Osteoblast (primary cell): ENCODE results near the gene MNX1. TPM values are rescaled to one million over a fixed set of nuclear protein-coding genes. Genes with fewer than 3 reads are reported as not detected.

Experiments used
- DNase-seq: peaks from one replicate; pipeline ENCODE4 v3.0.0; 2011; ENCODE audit warnings: low spot score, mixed read lengths; ENCODE audit not compliant: insufficient read length; ENCODE audit errors: missing footprints
- H2AFZ ChIP-seq: 2 replicates; pipeline ENCODE4 v1.6.0; 2011; ENCODE audit warnings: mild to moderate bottlenecking, low read length
- H3K27ac ChIP-seq: 2 replicates; pipeline ENCODE4 v1.5.1; 2011; ENCODE audit warnings: mild to moderate bottlenecking, low read depth, low read length, moderate library complexity
- H3K27me3 ChIP-seq: 2 replicates; pipeline ENCODE4 v1.6.0; 2012; ENCODE audit warnings: mild to moderate bottlenecking, control low read depth, inconsistent platforms, low read length, moderate library complexity; ENCODE audit not compliant: insufficient read depth
- H3K36me3 ChIP-seq: 2 replicates; pipeline ENCODE4 v1.5.1; 2011; ENCODE audit warnings: mild to moderate bottlenecking, low read length, control low read depth, moderate library complexity; ENCODE audit not compliant: insufficient read depth
- H3K4me1 ChIP-seq: 2 replicates; pipeline ENCODE4 v1.5.1; 2011; ENCODE audit warnings: mild to moderate bottlenecking, low read length, control low read depth, moderate library complexity; ENCODE audit not compliant: insufficient read depth
- H3K4me2 ChIP-seq: 2 replicates; pipeline ENCODE4 v1.6.0; 2011; ENCODE audit warnings: mild to moderate bottlenecking, low read length; ENCODE audit not compliant: insufficient read depth
- H3K4me3 ChIP-seq: fragments of 200-600 bp; sonication (generic); 3 replicates; pipeline ENCODE4 v1.5.1; 2012; ENCODE audit warnings: mild to moderate bottlenecking, low read length, inconsistent platforms; ENCODE audit not compliant: insufficient read depth
- H3K79me2 ChIP-seq: 2 replicates; pipeline ENCODE4 v1.6.0; 2012; ENCODE audit warnings: mild to moderate bottlenecking, low read length, control low read depth, inconsistent platforms; ENCODE audit not compliant: insufficient read depth
- H3K9me3 ChIP-seq: 2 replicates; pipeline ENCODE4 v1.5.1; 2011; ENCODE audit warnings: low read depth, low read length, control low read depth
- H4K20me1 ChIP-seq: 2 replicates; pipeline ENCODE4 v1.6.0; 2012; ENCODE audit warnings: mild to moderate bottlenecking, low read length, control low read depth; ENCODE audit not compliant: insufficient read depth
- total RNA-seq: library from RNA; depleted of rRNA; stranded (reverse); fragments of >200 nt; gene quantifications from 2 replicates; pipeline ENCODE4 v1.2.3, GENCODE V29; 2012
- TF ChIP-seq, protein P1 (sequence below): IDR thresholded peaks from 2 replicates; pipeline ENCODE4 v1.5.1; 2011; ENCODE audit warnings: mild to moderate bottlenecking, low read depth, low read length, moderate library complexity; ENCODE audit errors: extremely low read depth

MNX1 gene
- total RNA-seq, 1 donor: not detected

DNA sequence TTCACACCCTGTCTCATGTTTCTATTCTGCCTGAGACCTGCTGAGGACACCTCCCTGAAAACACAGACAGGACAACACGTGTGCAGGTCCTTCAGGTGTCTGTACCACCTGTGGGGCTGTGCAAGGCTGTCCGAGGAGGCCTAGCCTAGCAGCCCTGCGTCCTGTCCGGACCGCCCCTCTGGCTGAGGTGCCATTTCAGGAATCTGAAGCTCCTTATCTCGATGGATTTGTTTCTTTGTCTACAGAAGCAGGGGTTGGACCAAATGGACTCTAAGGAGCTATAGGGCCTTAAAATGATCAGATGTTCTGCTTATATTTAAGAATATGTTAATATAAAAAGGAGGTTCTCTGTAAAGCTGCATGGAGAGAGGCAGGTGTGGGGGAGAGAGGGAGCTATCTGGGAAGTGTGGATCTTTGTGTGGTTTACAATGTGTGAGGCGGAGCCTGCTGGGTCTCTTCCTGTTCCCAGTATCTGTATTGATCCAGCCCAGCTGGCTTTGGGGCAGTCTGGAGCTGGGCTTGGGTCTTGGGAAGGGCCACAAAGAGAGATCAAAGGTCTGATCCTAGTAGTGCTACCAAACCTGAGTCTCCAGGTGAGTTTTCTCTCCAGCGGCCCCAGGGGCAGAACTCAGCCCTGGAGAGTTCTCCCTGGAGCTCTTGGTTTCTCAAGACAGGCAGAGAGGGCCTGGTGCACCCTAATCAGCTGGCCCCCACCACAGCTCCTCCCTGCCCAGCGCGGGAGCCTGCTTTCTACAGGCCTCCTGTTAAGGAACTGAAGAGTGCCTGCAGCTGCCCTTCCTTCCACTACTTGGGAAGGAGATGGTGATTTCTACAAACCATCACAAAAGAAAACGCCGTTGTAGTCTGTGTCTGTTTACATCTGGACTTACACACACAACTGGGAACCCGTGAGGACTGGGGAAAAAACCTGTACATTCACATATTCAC lies 3.4 kb upstream of the MNX1 start:
- peaks cover 95% of the 10 kb centered on the region for H3K27me3 ChIP-seq
- no peaks in the 10 kb centered on the region for H3K36me3 ChIP-seq
- H3K9me3 ChIP-seq: no peaks in the 10 kb centered on the region
- H3K79me2 ChIP-seq: no peaks in the 10 kb centered on the region
- DNase-seq: peak; percentile 84
- no peaks in the 10 kb centered on the region for H3K4me1 ChIP-seq
- H3K27ac ChIP-seq: no peak overlapping the region
- TF ChIP-seq, protein P1, sequence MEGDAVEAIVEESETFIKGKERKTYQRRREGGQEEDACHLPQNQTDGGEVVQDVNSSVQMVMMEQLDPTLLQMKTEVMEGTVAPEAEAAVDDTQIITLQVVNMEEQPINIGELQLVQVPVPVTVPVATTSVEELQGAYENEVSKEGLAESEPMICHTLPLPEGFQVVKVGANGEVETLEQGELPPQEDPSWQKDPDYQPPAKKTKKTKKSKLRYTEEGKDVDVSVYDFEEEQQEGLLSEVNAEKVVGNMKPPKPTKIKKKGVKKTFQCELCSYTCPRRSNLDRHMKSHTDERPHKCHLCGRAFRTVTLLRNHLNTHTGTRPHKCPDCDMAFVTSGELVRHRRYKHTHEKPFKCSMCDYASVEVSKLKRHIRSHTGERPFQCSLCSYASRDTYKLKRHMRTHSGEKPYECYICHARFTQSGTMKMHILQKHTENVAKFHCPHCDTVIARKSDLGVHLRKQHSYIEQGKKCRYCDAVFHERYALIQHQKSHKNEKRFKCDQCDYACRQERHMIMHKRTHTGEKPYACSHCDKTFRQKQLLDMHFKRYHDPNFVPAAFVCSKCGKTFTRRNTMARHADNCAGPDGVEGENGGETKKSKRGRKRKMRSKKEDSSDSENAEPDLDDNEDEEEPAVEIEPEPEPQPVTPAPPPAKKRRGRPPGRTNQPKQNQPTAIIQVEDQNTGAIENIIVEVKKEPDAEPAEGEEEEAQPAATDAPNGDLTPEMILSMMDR: no peak
- H3K4me2 ChIP-seq: no peak overlapping the region
- H3K4me3 ChIP-seq: no peak overlapping the region
- no peaks in the 10 kb centered on the region for H4K20me1 ChIP-seq
- H2AFZ ChIP-seq: no peak overlapping the region

DNA sequence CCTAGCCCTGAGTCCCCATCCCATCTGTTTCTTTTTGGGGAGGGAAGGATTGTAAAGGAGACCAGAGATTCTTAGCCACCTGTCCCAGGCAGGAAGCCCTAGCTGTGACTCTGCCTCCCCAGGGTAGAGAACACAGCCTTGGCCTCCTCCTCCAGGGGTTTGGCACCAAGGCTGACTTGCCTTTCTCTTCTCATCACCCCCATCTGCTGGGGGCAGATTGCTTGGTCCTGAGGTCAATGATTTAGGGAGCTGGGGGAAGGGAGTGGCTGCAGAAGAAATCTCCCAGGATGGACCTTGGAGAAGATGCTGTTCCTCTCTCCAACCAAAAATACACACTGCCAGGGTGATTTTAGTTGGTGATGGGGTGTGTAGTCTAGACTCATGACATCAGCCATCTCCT lies 2.6 kb upstream of the MNX1 start:
- Histone ChIP-seq H3K36me3 (no peaks in the 10 kb centered on the region), H3K79me2 (no peaks in the 10 kb centered on the region), H3K27ac (no peak overlapping the region), H3K4me3 (no peak overlapping the region), H3K9me3 (no peaks in the 10 kb centered on the region), H3K4me1 (no peaks in the 10 kb centered on the region), H4K20me1 (no peaks in the 10 kb centered on the region), H2AFZ (no peak overlapping the region), H3K27me3 (peaks cover 95% of the 10 kb centered on the region), H3K4me2 (no peak overlapping the region)
- TF ChIP-seq, protein P1: no peak
- DNase-seq: peak; percentile 82

DNA sequence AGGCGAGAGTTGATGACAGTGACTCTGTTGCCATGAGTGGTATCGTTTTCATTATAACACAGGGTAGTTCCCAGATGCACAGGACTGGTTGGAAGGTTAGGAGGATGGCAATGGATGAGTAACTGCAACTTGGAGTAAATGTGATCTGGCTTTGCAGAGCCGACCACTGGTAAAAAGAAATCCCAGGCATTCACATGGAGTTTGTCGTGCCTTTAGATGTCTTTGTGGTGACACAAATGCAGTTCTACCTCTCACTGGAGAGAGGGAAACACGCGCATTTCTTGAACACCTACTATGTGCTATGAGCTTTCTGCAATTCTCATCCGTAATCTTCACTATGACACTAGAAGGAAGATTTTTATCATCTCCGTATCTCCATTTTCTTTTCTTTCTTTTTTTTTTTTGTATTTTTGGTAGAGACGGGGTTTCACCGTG lies 1.7 kb upstream of the MNX1 start:
- TF ChIP-seq, protein P1: no peak
- no peaks in the 10 kb centered on the region for H3K36me3 ChIP-seq
- no peak overlapping the region for H3K4me2 ChIP-seq
- peaks cover 95% of the 10 kb centered on the region for H3K27me3 ChIP-seq
- no peak overlapping the region for H3K4me3 ChIP-seq
- no peaks in the 10 kb centered on the region for H4K20me1 ChIP-seq
- no peak overlapping the region for H3K27ac ChIP-seq
- no peak overlapping the region for H2AFZ ChIP-seq
- no peaks in the 10 kb centered on the region for H3K79me2 ChIP-seq
- no peaks in the 10 kb centered on the region for H3K4me1 ChIP-seq
- DNase-seq: no peak
- H3K9me3 ChIP-seq: no peaks in the 10 kb centered on the region

DNA sequence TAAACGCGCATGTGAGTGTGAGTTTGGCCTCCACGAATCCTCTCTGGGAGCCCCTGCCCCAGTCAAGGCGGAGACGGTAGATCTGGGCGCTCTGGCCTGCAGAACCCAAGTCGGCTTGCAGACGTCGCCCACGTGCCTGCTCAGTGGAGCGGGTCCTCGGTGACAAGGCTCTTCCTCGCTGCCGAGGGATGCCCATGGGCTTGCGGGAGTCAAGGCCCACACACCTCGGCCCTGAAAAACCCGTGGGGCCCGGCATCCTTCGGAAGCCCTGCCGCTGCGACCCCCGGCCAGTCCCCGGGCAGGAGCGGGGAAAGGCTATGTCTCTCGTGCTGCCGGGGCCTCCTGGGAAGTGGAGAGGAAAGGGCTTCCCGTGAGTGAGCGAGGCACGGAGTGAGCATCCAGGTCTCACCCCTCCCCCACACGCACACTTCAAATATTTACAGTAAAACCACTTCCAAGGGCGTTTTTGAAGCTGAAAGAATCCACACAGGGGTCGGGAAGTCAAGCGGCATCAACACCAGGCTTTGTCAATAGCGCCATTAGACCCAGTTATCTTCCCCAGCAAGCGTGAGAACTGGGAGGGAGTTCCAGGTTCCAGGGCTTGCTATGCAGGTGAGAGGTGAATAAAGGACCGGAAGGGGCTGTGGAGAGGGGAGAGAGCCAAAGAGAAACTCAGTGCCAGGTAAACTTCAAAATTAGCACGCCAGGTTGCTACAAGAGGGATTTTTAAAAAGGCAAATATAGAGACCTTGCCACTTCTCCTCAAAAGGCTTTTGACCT lies 1.1 kb upstream of the MNX1 start:
- Histone ChIP-seq H3K9me3 (no peaks in the 10 kb centered on the region), H3K79me2 (no peaks in the 10 kb centered on the region), H3K4me1 (no peaks in the 10 kb centered on the region), H3K27ac (no peak overlapping the region), H3K4me3 (no peak overlapping the region), H3K4me2 (no peak overlapping the region), H2AFZ (no peak overlapping the region), H3K27me3 (peaks cover 95% of the 10 kb centered on the region), H4K20me1 (no peaks in the 10 kb centered on the region), H3K36me3 (no peaks in the 10 kb centered on the region)
- TF ChIP-seq, protein P1: no peak
- peak; percentile 94 for DNase-seq
